Raji (cell line): ENCODE data around the gene CCDC110.

Source experiments
- POLR2A ChIP-seq: IDR thresholded peaks from 2 replicates; pipeline ENCODE4 v1.6.1; 2011; ENCODE audit warnings: low read depth, low read length, control low read depth; ENCODE audit not compliant: insufficient read depth

CCDC110 gene

DNA sequence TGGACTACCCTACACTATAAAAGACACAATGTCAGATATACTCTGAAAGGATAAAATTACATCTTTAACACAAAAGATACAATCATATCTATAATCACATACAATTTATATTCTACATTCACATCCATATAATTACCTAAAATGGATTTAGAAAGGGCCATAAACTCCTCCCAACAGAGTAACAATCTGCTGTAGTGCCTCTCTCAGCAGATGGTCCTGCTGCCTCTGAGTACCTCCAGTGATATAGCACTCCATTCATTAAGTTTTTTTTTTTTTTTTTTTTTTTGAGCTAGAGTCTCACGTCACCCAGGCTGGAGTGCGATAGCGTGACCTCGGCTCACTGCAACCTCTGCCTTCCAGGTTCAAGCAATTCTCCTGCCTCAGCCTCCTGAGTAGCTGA lies 67.5 kb downstream of the CCDC110 start:
- no peak for TF ChIP-seq POLR2A

- TF ChIP-seq POLR2A = no peak
These were observed 72.1 kb downstream of the CCDC110 start for GRCh38 chr4:185399466-185399865.

DNA sequence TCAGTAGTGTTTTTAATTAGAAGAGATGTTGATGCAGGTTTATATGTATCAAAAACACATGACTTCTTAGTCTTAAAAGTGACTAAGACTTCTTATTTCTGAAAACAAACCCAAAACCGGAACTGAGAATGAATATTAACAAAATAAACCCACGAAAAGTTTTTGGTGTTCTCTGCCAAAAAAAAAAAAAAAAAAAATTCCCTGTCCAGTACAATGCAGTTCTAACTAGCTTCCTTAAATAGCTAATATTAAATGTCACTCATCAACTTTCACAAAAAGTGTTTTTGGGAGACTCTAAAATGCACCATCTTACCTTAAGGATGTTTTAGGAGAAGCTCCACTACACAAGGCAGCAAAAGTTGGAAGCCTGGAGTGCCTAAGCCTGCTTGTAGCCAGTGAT lies 72.9 kb downstream of the CCDC110 start:
- no peak for TF ChIP-seq POLR2A

DNA sequence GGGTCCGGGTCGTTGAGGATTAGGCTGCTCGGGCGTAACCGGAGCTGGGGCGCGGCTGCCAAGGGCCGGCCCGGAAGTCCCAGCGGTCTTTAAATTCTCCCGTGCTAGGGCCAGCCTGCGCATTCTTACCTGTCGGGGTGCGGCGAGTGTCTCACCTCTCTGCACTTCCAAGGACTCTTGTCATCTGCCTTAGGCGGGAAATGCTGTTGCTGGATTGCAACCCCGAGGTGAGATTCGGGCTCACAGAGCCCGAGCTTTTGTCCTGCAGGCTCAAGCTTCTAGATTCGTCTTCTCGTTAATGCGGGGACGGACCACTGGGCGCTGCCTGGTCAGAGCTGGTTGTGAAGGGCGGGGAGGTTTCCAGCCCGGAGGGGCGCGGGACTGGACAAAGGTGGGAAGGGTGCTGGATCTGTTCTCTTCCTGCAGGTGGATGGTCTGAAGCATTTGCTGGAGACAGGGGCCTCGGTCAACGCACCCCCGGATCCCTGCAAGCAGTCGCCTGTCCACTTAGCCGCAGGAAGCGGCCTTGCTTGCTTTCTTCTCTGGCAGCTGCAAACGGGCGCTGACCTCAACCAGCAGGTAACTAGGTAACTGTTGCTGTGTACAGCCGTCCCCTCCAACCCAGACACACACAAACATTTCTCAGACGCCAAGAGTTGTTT lies 74.7 kb downstream of the CCDC110 start, which contains the start of gene ANKRD37:
ANKRD37 (plus strand) TSS at position 118 of the 662 bp plus-strand sequence; CDS start at position 201, 83 bp downstream.
- TF ChIP-seq POLR2A = no peak

- peak; percentile 72 for TF ChIP-seq POLR2A
These were observed 75.4 kb downstream of the CCDC110 start for GRCh38 chr4:185395956-185396723.

GRCh38 chr4:185395238-185395955 lies 76.1 kb downstream of the CCDC110 start, which contains the start of gene LRP2BP:
Gene LRP2BP (minus strand): TSS chr4:185395924. CDS start chr4:185378186, 17,738 bp downstream.
- TF ChIP-seq POLR2A = no peak
